Endothelial cell of umbilical vein (primary cell): ENCODE results near the gene DIDO1.

Experiments used
- CTCF ChIP-seq, 2 donors: IDR thresholded peaks; 1 replicate in 1 of 2; 2 replicates in 1 of 2; pipeline ENCODE4 v1.5.1; 2011; ENCODE audit warnings: low read length in 2 of 2, mild to moderate bottlenecking in 2 of 2, moderate library complexity in 2 of 2, control low read depth in 1 of 2, inconsistent platforms in 1 of 2, low read depth in 1 of 2; ENCODE audit not compliant: insufficient read depth in 1 of 2; ENCODE audit errors: extremely low read depth in 1 of 2
- EZH2 ChIP-seq: IDR thresholded peaks from 2 replicates; pipeline ENCODE4 v1.6.1; 2012; ENCODE audit warnings: borderline replicate concordance, low read depth, mild to moderate bottlenecking, moderate library complexity, low read length, inconsistent platforms; ENCODE audit not compliant: severe bottlenecking
- FOS ChIP-seq: IDR thresholded peaks from 2 replicates; pipeline ENCODE4 v1.6.1; 2011; ENCODE audit warnings: mild to moderate bottlenecking, low read length, moderate library complexity, borderline replicate concordance; ENCODE audit not compliant: insufficient read depth
- JUN ChIP-seq: IDR thresholded peaks from 2 replicates; pipeline ENCODE4 v1.6.1; 2011; ENCODE audit warnings: borderline replicate concordance, low read depth; ENCODE audit not compliant: insufficient read length, insufficient read depth
- MAX ChIP-seq: IDR thresholded peaks from 2 replicates; pipeline ENCODE4 v1.6.1; 2011; ENCODE audit not compliant: insufficient read depth, insufficient read length
- MYC ChIP-seq: IDR thresholded peaks from one replicate; pipeline ENCODE4 v1.6.1; 2011; ENCODE audit warnings: mild to moderate bottlenecking, low read depth, low read length
- POLR2A ChIP-seq: IDR thresholded peaks from 2 replicates; pipeline ENCODE4 v1.6.1; 2012; ENCODE audit warnings: low read depth, mild to moderate bottlenecking, control low read depth, low read length
- POLR2AphosphoS5 ChIP-seq: IDR thresholded peaks from 2 replicates; pipeline ENCODE4 v1.6.1; 2012; ENCODE audit warnings: low read depth, mild to moderate bottlenecking, control low read depth, low read length, moderate library complexity; ENCODE audit not compliant: insufficient read depth

GRCh38 chr20:62830251-62830650, 96.1 kb downstream of the DIDO1 start:
- TF ChIP-seq POLR2A (no peak), CTCF (IDR thresholded peaks at IDR 0.05; ENCODE audit: extremely low read depth in 1 of 2, insufficient read depth in 1 of 2, low read depth in 1 of 2, low read length in 2 of 2) (no peak), EZH2 (no peak), POLR2AphosphoS5 (no peak), MAX (no peak), JUN (no peak), FOS (no peak), MYC (no peak)
